NCI-H2029 (cell line): ENCODE data around the gene TEX9.

ENCODE experiments used
- DNase-seq: peaks from one replicate; lab custom pipeline; 2025; lab: John Stamatoyannopoulos, UW

The TEX9 gene

GRCh38 chr15:56454836-56455235, 89.6 kb downstream of the TEX9 start:
- DNase-seq = no peak

- no peak for DNase-seq
Measured at GRCh38 chr15:56456229-56456628, 91.0 kb downstream of the TEX9 start.

- no peak for DNase-seq
Measured at GRCh38 chr15:56459096-56459495, 93.9 kb downstream of the TEX9 start.

GRCh38 chr15:56460071-56460470, 94.8 kb downstream of the TEX9 start:
- DNase-seq = no peak

GRCh38 chr15:56460947-56461346, 95.7 kb downstream of the TEX9 start:
- DNase-seq = no peak

- peak; percentile 84 for DNase-seq
Measured at GRCh38 chr15:56464893-56465520, 99.8 kb downstream of the TEX9 start, which contains the start of gene MNS1. MNS1 (minus strand) TSS chr15:56465137; CDS start chr15:56464972, 165 bp downstream.

GRCh38 chr15:56467616-56468015, 102.4 kb downstream of the TEX9 start:
- DNase-seq = no peak

GRCh38 chr15:56468401-56468800, 103.2 kb downstream of the TEX9 start:
- DNase-seq = no peak

- DNase-seq = no peak
Measured at GRCh38 chr15:56469483-56469882, 104.3 kb downstream of the TEX9 start.

GRCh38 chr15:56471440-56472069, 106.3 kb downstream of the TEX9 start:
- no peak for DNase-seq

GRCh38 chr15:56472278-56472677, 107.1 kb downstream of the TEX9 start:
- DNase-seq = no peak

- DNase-seq = no peak
Measured at GRCh38 chr15:56473017-56473416, 107.8 kb downstream of the TEX9 start.

GRCh38 chr15:56475351-56475750, 110.1 kb downstream of the TEX9 start:
- no peak for DNase-seq
